NT2/D1 (cell line): Measurements from ENCODE around the gene UNC93A.

Experiments
- YY1 ChIP-seq: IDR thresholded peaks from 2 replicates; pipeline ENCODE4 v1.6.1; 2011; ENCODE audit not compliant: insufficient read length, insufficient read depth
- ZNF274 ChIP-seq: IDR thresholded peaks from 2 replicates; pipeline ENCODE4 v1.6.1; 2011; ENCODE audit warnings: mild to moderate bottlenecking, low read depth, low read length

- no peak for TF ChIP-seq YY1
- no peak for TF ChIP-seq ZNF274
These were observed 16.8 kb upstream of the UNC93A start for GRCh38 chr6:167274270-167274669.
